Measurements from ENCODE around the gene GAL3ST1.

The GAL3ST1 gene

GRCh38 chr22:30539368-30539767 is 35.1 kb downstream of the GAL3ST1 start:
- in situ Hi-C loops (cut with MboI; ENCODE audit: low sequenced_read_pairs): no loop called here

- in situ Hi-C loops (cut with MboI; ENCODE audit: low sequenced_read_pairs): no loop called here
These were observed 36.2 kb downstream of the GAL3ST1 start for GRCh38 chr22:30538280-30538679.

- in situ Hi-C loops (cut with MboI; ENCODE audit: low sequenced_read_pairs): no loop called here
These were observed 37.3 kb downstream of the GAL3ST1 start for GRCh38 chr22:30537083-30537731.

GRCh38 chr22:30535182-30535581 is 39.3 kb downstream of the GAL3ST1 start:
- in situ Hi-C loops (cut with MboI; ENCODE audit: low sequenced_read_pairs): no loop called here

- in situ Hi-C loops (cut with MboI; ENCODE audit: low sequenced_read_pairs): no loop called here
These were observed 42.5 kb downstream of the GAL3ST1 start for GRCh38 chr22:30531651-30532608.

GRCh38 chr22:30526656-30527055 is 47.8 kb downstream of the GAL3ST1 start:
- in situ Hi-C loops (cut with MboI; ENCODE audit: low sequenced_read_pairs): no loop called here

- in situ Hi-C loops (cut with MboI; ENCODE audit: low sequenced_read_pairs): no loop called here
These were observed 50.6 kb downstream of the GAL3ST1 start for GRCh38 chr22:30523646-30524489.

- in situ Hi-C loops (cut with MboI; ENCODE audit: low sequenced_read_pairs): no loop called here
These were observed 52.9 kb downstream of the GAL3ST1 start for GRCh38 chr22:30521368-30522156.

- in situ Hi-C loops (cut with MboI; ENCODE audit: low sequenced_read_pairs): no loop called here
These were observed 54.5 kb downstream of the GAL3ST1 start for GRCh38 chr22:30519842-30520425.

- in situ Hi-C loops (cut with MboI; ENCODE audit: low sequenced_read_pairs): no loop called here
These were observed 57.7 kb downstream of the GAL3ST1 start for GRCh38 chr22:30516731-30517130.

GRCh38 chr22:30516273-30516672 is 58.2 kb downstream of the GAL3ST1 start:
- in situ Hi-C loops (cut with MboI; ENCODE audit: low sequenced_read_pairs): no loop called here

- in situ Hi-C loops (cut with MboI; ENCODE audit: low sequenced_read_pairs): no loop called here
These were observed 60.2 kb downstream of the GAL3ST1 start for GRCh38 chr22:30514252-30514651.

- in situ Hi-C loops (cut with MboI; ENCODE audit: low sequenced_read_pairs): no loop called here
These were observed 61.0 kb downstream of the GAL3ST1 start for GRCh38 chr22:30513462-30513861.

GRCh38 chr22:30511911-30512310 is 62.6 kb downstream of the GAL3ST1 start:
- in situ Hi-C loops (cut with MboI; ENCODE audit: low sequenced_read_pairs): no loop called here

GRCh38 chr22:30511109-30511508 is 63.4 kb downstream of the GAL3ST1 start:
- in situ Hi-C loops (cut with MboI; ENCODE audit: low sequenced_read_pairs): no loop called here

- in situ Hi-C loops (cut with MboI; ENCODE audit: low sequenced_read_pairs): no loop called here
These were observed 66.2 kb downstream of the GAL3ST1 start for GRCh38 chr22:30508216-30508615.

GRCh38 chr22:30507670-30508069 is 66.8 kb downstream of the GAL3ST1 start:
- in situ Hi-C loops (cut with MboI; ENCODE audit: low sequenced_read_pairs): no loop called here

- in situ Hi-C loops (cut with MboI; ENCODE audit: low sequenced_read_pairs): no loop called here
These were observed 67.9 kb downstream of the GAL3ST1 start for GRCh38 chr22:30506507-30506968.

Measured in HL-60/S4 treated with retinoic acid at 250 ng/mL for 4 days and 3 days (cell line).